B cell (primary cell): ENCODE data around the gene RAD51B. TPM values are rescaled to one million over a fixed set of nuclear protein-coding genes. Genes with fewer than 3 reads are reported as not detected.
A peak's percentile ranks its signal among the peaks of the same experiment; 100 is the strongest.
"Not testable (repeated sequence)": the region's sequence is repeated elsewhere in the genome, so short reads cannot be mapped to it uniquely, and the experiment has no call there.

Experiments used
- ATAC-seq: fragments of 200-7000 bp; cut with Tn5 transposase; one replicate; pipeline ENCODE4 v1.10.0; 2021; ENCODE audit warnings: low read depth, mild to moderate bottlenecking, moderate number of reproducible peaks, moderate library complexity
- CTCF ChIA-PET: fragments of 350-600 bp; sonication (Branson Sonifier 250); formaldehyde crosslinking; loops from one replicate; lab custom pipeline; 2021; ENCODE audit warnings: antibody characterized with exemption, inconsistent platforms; lab: Charles Lee
- POLR2A ChIA-PET: fragments of 350-600 bp; sonication (Branson Sonifier 250); formaldehyde crosslinking; loops from one replicate; lab custom pipeline; 2021; ENCODE audit warnings: antibody characterized with exemption; lab: Charles Lee
- DNase-seq: peaks from one replicate; pipeline ENCODE4 v3.0.0; 2013
- H2AFZ ChIP-seq: 2 replicates; pipeline ENCODE4 v1.6.1; 2012; ENCODE audit warnings: mild to moderate bottlenecking, low read depth, low read length; ENCODE audit not compliant: insufficient read depth, poor library complexity, severe bottlenecking
- H3K27ac ChIP-seq, 2 donors: 1 replicate in 1 of 2; 2 replicates in 1 of 2; pipeline ENCODE4 v1.5.1; 2012 to 2013; ENCODE audit warnings: low read length in 2 of 2, mild to moderate bottlenecking in 2 of 2, moderate library complexity in 1 of 2
- H3K27me3 ChIP-seq, 4 experiments: fragments of 200-600 bp in 1 of 4; sonication (generic) in 1 of 4; replicated peaks in 1 of 4; 1 replicate in 2 of 4; 2 replicates in 2 of 4; pipeline versions ENCODE4 v1.6.1 to v1.7.0; 2013 to 2016; ENCODE audit warnings: low read length in 3 of 4, mild to moderate bottlenecking in 2 of 4, mixed read lengths in 1 of 4, moderate library complexity in 1 of 4; ENCODE audit not compliant: insufficient read depth in 4 of 4, control insufficient read depth in 3 of 4; ENCODE audit errors: control extremely low read depth in 1 of 4
- H3K36me3 ChIP-seq, 2 experiments: replicated peaks in 1 of 2; 1 replicate in 1 of 2; 2 replicates in 1 of 2; pipeline versions ENCODE4 v1.6.1 to v1.7.1; 2013; ENCODE audit warnings: low read length in 1 of 2; ENCODE audit not compliant: insufficient read depth in 2 of 2, control insufficient read depth in 1 of 2; ENCODE audit errors: control extremely low read depth in 1 of 2, extremely low read depth in 1 of 2
- H3K4me1 ChIP-seq, 2 donors: fragments of 200-600 bp in 1 of 2; sonication (generic) in 1 of 2; 1 replicate in 1 of 2; 2 replicates in 1 of 2; pipeline versions ENCODE4 v1.5.1 to v1.6.1; 2013 to 2017; ENCODE audit warnings: low read length in 2 of 2; ENCODE audit not compliant: control insufficient read depth in 2 of 2, insufficient read depth in 2 of 2
- H3K4me2 ChIP-seq: replicated peaks from 2 replicates; pipeline ENCODE3; 2012; ENCODE audit warnings: mild to moderate bottlenecking, low read depth, low read length; ENCODE audit not compliant: poor library complexity, severe bottlenecking
- H3K4me3 ChIP-seq, 5 experiments: fragments of 200-600 bp in 1 of 5; sonication (generic) in 1 of 5; 1 replicate in 3 of 5; 2 replicates in 2 of 5; pipeline versions ENCODE4 v1.5.1 to v1.7.0; 2011 to 2016; ENCODE audit warnings: low read length in 4 of 5, mild to moderate bottlenecking in 4 of 5, low read depth in 2 of 5, control low read depth in 1 of 5, moderate library complexity in 1 of 5; ENCODE audit not compliant: insufficient read depth in 1 of 5; ENCODE audit errors: control extremely low read depth in 1 of 5, extremely low read depth in 1 of 5
- H3K79me2 ChIP-seq: fragments of 200-600 bp; sonication (generic); one replicate; pipeline ENCODE4 v1.6.0; 2016; ENCODE audit warnings: low read length; ENCODE audit not compliant: control insufficient read depth, insufficient read depth
- H3K9ac ChIP-seq: fragments of 200-600 bp; sonication (generic); 2 replicates; pipeline ENCODE4 v1.6.1; 2017; ENCODE audit warnings: mild to moderate bottlenecking, low read length, moderate library complexity
- H3K9me3 ChIP-seq, 3 donors: one replicate each; pipeline versions ENCODE4 v1.6.1 to v1.7.1; 2013; ENCODE audit warnings: low read length in 2 of 3; ENCODE audit not compliant: control insufficient read depth in 2 of 3, insufficient read depth in 1 of 3; ENCODE audit errors: control extremely low read depth in 1 of 3
- H4K20me1 ChIP-seq: 2 replicates; pipeline ENCODE4 v1.6.0; 2012; ENCODE audit warnings: mild to moderate bottlenecking, low read length; ENCODE audit not compliant: insufficient read depth, control insufficient read depth, poor library complexity, severe bottlenecking
- H3K27ac Mint-ChIP-seq: one replicate; pipeline ENCODE4 v1.8.0; 2021; ENCODE audit warnings: mixed read lengths
- H3K27me3 Mint-ChIP-seq: one replicate; pipeline ENCODE4 v1.8.0; 2021; ENCODE audit warnings: mixed read lengths
- H3K4me1 Mint-ChIP-seq: one replicate; pipeline ENCODE4 v1.8.0; 2021; ENCODE audit warnings: mixed read lengths
- H3K4me3 Mint-ChIP-seq: one replicate; pipeline ENCODE4 v1.8.0; 2021; ENCODE audit warnings: mixed read lengths
- H3K9me3 Mint-ChIP-seq: one replicate; pipeline ENCODE4 v1.8.0; 2022; ENCODE audit warnings: mixed read lengths; ENCODE audit not compliant: insufficient read depth
- EZH2 ChIP-seq: IDR thresholded peaks from 2 replicates; pipeline ENCODE4 v1.6.1; 2012; ENCODE audit warnings: borderline replicate concordance, low read depth, mild to moderate bottlenecking, moderate library complexity, low read length; ENCODE audit not compliant: insufficient read depth, poor library complexity, severe bottlenecking
- WGBS: methylation state at CpG from one replicate; pipeline ENCODE4 v1.1.5; 2013; ENCODE audit warnings: missing lambda C conversion rate; ENCODE audit not compliant: insufficient coverage; 5-methylcytosine and 5-hydroxymethylcytosine counted together
- intact Hi-C: fragments of 100-400 bp; cut with micrococcal nuclease; formaldehyde crosslinking; loops from one replicate; pipeline ENCODE4 v1.10.0; 2022
- polyA plus RNA-seq: library from polyadenylated mRNA; depleted of rRNA; stranded (reverse); fragments of >200 nt; gene quantifications from 2 replicates; pipeline ENCODE4 v1.2.3, GENCODE V29; 2012
- total RNA-seq, 2 donors: library from RNA; stranded (reverse); fragments of 120-200 nt in 1 of 2; gene quantifications; 1 replicate in 1 of 2; 2 replicates in 1 of 2; pipeline versions ENCODE4 v1.2.3 to v1.2.4, GENCODE V29; 2013 to 2022
- TF ChIP-seq, protein P1 (sequence below): fragments of 200-600 bp; IDR thresholded peaks from one replicate; pipeline ENCODE4 v1.8.0; 2022; ENCODE audit warnings: antibody characterized with exemption, mild to moderate bottlenecking

The RAD51B gene
- total and polyA plus RNA-seq, 2 donors (not counting 1 experiment from before 2014, with no cell fraction given) = 6.5 to 60.6 TPM

DNA sequence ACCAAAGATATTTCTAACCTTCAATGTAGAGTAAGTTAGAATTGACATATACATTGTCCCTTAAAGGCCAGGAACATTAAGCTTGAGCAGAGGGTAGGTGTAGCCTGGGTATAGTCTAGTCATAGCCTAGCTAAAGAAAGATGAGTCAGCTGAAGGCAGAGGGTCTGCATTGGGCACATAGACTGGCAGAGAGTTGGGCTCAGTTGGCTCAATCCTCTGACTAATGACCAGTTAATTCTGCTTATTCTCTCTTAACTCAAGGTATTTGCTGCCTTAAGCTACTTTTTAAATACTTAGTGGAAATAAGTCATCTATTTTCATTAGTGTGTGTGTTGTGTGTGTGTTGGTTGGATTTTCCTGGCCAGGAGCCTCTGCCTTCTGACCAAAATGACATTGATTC is 467.1 kb downstream of the RAD51B start:
- H3K79me2 ChIP-seq = peaks cover 20% of the 10 kb centered on the region
- H3K27me3 ChIP-seq = no peaks in the 10 kb centered on the region
- peak overlapping the region; percentile 98 for H3K27ac Mint-ChIP-seq
- H3K9ac ChIP-seq = no peak overlapping the region
- peak overlapping the region; percentile 32 for H2AFZ ChIP-seq
- no peaks in the 10 kb centered on the region for H3K27me3 Mint-ChIP-seq
- H3K4me1 Mint-ChIP-seq = peaks cover 78% of the 10 kb centered on the region
- no peak for ATAC-seq
- H3K9me3 ChIP-seq = no peaks in the 10 kb centered on the region
- DNase-seq = no peak
- H4K20me1 ChIP-seq = no peaks in the 10 kb centered on the region
- TF ChIP-seq, protein P1, sequence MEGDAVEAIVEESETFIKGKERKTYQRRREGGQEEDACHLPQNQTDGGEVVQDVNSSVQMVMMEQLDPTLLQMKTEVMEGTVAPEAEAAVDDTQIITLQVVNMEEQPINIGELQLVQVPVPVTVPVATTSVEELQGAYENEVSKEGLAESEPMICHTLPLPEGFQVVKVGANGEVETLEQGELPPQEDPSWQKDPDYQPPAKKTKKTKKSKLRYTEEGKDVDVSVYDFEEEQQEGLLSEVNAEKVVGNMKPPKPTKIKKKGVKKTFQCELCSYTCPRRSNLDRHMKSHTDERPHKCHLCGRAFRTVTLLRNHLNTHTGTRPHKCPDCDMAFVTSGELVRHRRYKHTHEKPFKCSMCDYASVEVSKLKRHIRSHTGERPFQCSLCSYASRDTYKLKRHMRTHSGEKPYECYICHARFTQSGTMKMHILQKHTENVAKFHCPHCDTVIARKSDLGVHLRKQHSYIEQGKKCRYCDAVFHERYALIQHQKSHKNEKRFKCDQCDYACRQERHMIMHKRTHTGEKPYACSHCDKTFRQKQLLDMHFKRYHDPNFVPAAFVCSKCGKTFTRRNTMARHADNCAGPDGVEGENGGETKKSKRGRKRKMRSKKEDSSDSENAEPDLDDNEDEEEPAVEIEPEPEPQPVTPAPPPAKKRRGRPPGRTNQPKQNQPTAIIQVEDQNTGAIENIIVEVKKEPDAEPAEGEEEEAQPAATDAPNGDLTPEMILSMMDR = no peak
- TF ChIP-seq EZH2 = no peak
- CTCF ChIA-PET = interaction anchor here (0.6 to 9.5 kb wide), 11 partner anchors 11 to 1415 kb away, joined by 3 to 110 read pairs (median 6); partner anchors contain the start of gene ZFP36L1
- intact Hi-C loops = no loop called here
- POLR2A ChIA-PET = interaction anchor here (0.5 to 4.4 kb wide), 4 partner anchors 11 to 505 kb away, joined by 3 to 66 read pairs (median 4); partner anchors contain the start of gene ZFP36L1
- H3K27ac ChIP-seq = peak overlapping the region; percentile 91 to 98
- H3K4me2 ChIP-seq = peak overlapping the region; percentile 76
- no peaks in the 10 kb centered on the region for H3K36me3 ChIP-seq
- H3K9me3 Mint-ChIP-seq = no peaks in the 10 kb centered on the region
- H3K4me1 ChIP-seq = peaks cover 73 to 83% of the 10 kb centered on the region in 2 donors
- H3K4me3 Mint-ChIP-seq = peak overlapping the region; percentile 64
- H3K4me3 ChIP-seq = no peak overlapping the region

DNA sequence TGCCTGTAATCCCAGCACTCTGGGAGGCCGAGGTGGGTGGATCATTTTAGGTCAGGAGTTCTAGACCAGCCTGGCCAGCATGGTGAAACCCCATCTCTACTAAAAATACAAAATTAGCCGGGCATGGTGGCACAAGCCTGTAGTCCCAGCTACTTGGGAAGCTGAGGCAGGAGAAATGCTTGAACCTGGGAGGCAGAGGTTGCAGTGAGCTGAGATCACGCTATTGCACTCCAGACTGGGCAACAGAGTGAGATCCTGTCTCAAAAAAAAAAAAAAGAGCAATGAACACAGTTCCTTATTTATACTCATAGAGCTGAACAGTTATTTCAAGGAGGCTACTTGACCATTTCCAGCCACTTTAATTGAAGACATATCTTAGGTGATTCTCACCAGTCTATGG is 469.9 kb downstream of the RAD51B start:
- intact Hi-C loops, H3K9me3 Mint-ChIP-seq, H4K20me1 ChIP-seq, H3K36me3 ChIP-seq, ATAC-seq, H3K9me3 ChIP-seq, H3K9ac ChIP-seq, DNase-seq, H3K27me3 Mint-ChIP-seq, H2AFZ ChIP-seq, H3K27me3 ChIP-seq, H3K4me3 Mint-ChIP-seq, H3K4me3 ChIP-seq, H3K4me2 ChIP-seq: not testable (repeated sequence)
- Mint-ChIP-seq H3K4me1 (peaks cover 78% of the 10 kb centered on the region), H3K27ac (peak overlapping the region; percentile 67)
- CTCF ChIA-PET = interaction anchor here (0.9 to 1.5 kb wide), 2 partner anchors 10 to 40 kb away, joined by 3 to 4 read pairs; no protein-coding TSS in a partner anchor
- POLR2A ChIA-PET = interaction anchor here (0.5 to 1.1 kb wide), 2 partner anchors 12 to 146 kb away, joined by 4 to 8 read pairs; no protein-coding TSS in a partner anchor
- H3K4me1 ChIP-seq = peaks cover 73 to 83% of the 10 kb centered on the region in 2 donors
- peaks cover 12% of the 10 kb centered on the region for H3K79me2 ChIP-seq
- WGBS = 100% methylated on average over 1 of the region's 3 CpGs
- H3K27ac ChIP-seq = peak overlapping the region in 1 of 2 donors; percentile 34
